ENCODE results near the gene RHEB.
"Not testable (repeated sequence)": the region's sequence is repeated elsewhere in the genome, so short reads cannot be mapped to it uniquely, and the experiment has no call there.

GRCh38 chr7:151518947-151519764, 539 bp downstream of the RHEB start:
- TF ChIP-seq CTCF (IDR thresholded peaks at IDR 0.05; ENCODE audit: poor library complexity); EZH2 (IDR thresholded peaks at IDR 0.05; ENCODE audit: borderline replicate concordance); EZH2phosphoT487 (IDR thresholded peaks at IDR 0.05; ENCODE audit: low read depth, severe bottlenecking, unreplicated experiment): not testable (repeated sequence)

Data from hepatocyte (in vitro differentiated cells).